Activated T-cell treated with anti-CD3 and anti-CD28 coated beads, Interleukin-2, amount 50 U/mL, for 24 hours (primary cell): ENCODE data around the gene ANKRD39.

Experiments
- DNase-seq: peaks from one replicate; pipeline ENCODE4 v3.0.0-alpha.2; 2020
- H3K27ac Mint-ChIP-seq: 2 replicates; pipeline ENCODE4 v1.8.0; 2020; ENCODE audit warnings: mild to moderate bottlenecking, mixed read lengths
- H3K27me3 Mint-ChIP-seq: 2 replicates; pipeline ENCODE4 v1.8.0; 2020; ENCODE audit warnings: mixed read lengths
- H3K36me3 Mint-ChIP-seq: 2 replicates; pipeline ENCODE4 v1.8.0; 2020; ENCODE audit warnings: low read depth, mixed read lengths
- H3K4me1 Mint-ChIP-seq: 2 replicates; pipeline ENCODE4 v1.8.0; 2020; ENCODE audit warnings: low read depth, mixed read lengths
- H3K4me3 Mint-ChIP-seq: 2 replicates; pipeline ENCODE4 v1.8.0; 2020; ENCODE audit warnings: mild to moderate bottlenecking, moderate library complexity, mixed read lengths
- H3K9me3 Mint-ChIP-seq: 2 replicates; pipeline ENCODE4 v1.8.0; 2020; ENCODE audit warnings: mixed read lengths

ANKRD39 gene

DNA sequence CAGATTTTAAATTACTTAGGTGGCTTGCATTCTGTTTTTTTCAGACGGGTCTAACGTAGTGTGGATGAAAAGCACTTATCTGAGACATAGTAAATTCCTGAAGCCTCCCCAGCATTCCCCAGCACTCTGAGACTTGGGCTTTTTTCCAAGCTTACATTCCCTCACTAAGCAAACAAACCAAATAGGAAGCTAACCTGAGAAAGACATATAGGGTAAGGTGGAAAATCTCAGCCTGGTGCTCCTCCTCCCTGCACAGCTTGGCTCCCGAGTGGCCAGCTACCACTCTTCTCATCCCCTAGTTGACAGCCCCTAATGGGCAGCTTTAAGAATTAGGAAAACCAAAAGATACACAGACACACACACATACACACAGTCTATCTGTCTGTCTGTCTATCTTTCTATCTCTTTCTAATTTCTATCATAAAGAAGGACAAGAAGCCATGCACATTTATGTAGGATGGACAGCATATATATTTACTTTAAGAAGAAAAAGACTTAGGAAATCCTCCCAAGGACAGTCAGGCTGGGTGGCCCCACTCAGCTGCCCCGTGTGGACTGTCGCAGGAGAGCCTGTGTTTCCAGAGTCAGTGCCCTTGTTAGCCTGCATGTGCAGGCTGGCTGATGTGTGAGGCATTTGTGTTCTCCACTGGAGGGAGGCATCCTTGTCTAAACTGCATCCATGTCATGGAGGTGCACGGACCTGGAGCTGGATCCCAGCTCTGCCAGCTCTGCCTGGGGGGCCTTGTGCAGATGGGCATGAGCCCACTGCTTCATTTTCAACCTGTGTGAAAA, 33.5 kb downstream of the ANKRD39 start:
- Mint-ChIP-seq H3K4me3 (no peak overlapping the region), H3K27ac (peak overlapping the region; percentile 71), H3K9me3 (no peaks in the 10 kb centered on the region), H3K4me1 (peaks cover 36% of the 10 kb centered on the region), H3K27me3 (no peaks in the 10 kb centered on the region), H3K36me3 (peaks cover 91% of the 10 kb centered on the region)
- no peak for DNase-seq

DNA sequence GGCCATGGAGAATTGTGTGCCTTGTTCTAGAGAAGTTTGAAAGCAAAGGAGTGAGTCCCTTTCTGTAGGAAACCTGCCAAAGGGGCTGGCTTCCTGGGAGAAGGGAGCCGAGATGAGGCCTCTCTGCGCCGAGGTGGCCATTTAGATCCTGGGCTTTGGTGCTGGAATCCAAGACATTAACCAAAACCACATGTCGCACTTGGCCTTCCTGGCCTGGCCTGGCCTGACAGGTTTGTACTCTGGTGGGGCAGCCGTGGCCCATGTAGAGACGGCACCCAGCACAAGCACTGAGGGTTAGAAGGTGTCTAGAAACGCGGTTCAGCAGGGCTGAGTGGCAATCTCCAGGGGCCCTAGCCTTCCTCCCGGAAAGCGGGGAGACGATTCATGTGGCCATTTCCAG, 34.6 kb downstream of the ANKRD39 start:
- H3K4me3 Mint-ChIP-seq = no peak overlapping the region
- no peaks in the 10 kb centered on the region for H3K9me3 Mint-ChIP-seq
- H3K4me1 Mint-ChIP-seq = peaks cover 46% of the 10 kb centered on the region
- no peak for DNase-seq
- H3K36me3 Mint-ChIP-seq = peaks cover 93% of the 10 kb centered on the region
- H3K27ac Mint-ChIP-seq = peak overlapping the region; percentile 68
- H3K27me3 Mint-ChIP-seq = no peaks in the 10 kb centered on the region

DNA sequence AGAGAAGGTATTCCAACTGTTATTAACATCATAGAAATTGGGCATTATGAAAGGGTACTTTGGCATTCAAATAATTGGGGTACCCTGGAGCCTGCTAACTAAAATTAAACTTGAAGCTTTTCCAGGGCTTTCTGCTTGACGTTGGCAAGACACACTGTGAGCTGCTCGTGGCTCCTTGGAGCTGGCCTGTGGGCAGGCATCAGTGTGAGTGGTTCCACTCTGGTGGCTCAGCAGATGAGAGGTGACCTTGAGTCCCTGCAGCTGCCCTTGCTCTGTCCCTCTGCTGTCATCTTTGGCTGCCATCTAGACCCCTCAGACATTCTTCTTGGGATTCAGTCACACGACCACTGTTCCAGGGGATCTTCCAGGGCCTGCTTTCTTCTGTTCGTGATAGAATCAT, 35.0 kb downstream of the ANKRD39 start:
- peak overlapping the region; percentile 68 for H3K27ac Mint-ChIP-seq
- no peak for DNase-seq
- peaks cover 51% of the 10 kb centered on the region for H3K4me1 Mint-ChIP-seq
- H3K27me3 Mint-ChIP-seq = no peaks in the 10 kb centered on the region
- peaks cover 93% of the 10 kb centered on the region for H3K36me3 Mint-ChIP-seq
- no peaks in the 10 kb centered on the region for H3K9me3 Mint-ChIP-seq
- H3K4me3 Mint-ChIP-seq = no peak overlapping the region

DNA sequence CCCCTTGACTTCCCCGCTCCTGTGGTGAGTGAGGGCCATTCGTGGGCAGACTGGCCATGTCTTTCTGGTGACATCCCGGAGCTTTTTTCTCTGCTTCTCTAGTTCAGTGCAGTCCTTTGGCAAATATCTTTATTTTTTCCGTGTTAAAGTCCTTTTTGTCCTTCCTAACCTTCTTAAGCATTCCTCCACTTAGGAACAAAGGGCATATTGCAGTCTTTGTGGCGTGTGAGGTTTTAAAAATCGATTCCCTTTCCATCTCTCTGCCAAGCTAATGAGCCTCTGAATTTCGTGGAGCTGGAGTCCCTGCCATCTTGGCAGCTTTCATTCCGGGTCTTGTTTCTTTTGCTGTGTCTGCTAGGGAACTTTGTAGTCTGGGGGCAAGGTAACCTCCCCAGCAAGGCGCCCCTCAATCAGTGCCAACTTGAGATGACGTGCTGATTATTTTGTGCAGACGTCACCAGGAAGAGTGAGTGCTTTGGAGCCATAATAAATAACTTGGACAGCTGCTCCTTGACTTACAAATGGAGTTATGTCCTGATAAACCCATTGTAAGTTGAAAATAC, 36.6 kb downstream of the ANKRD39 start:
- no peaks in the 10 kb centered on the region for H3K27me3 Mint-ChIP-seq
- peaks cover 83% of the 10 kb centered on the region for H3K36me3 Mint-ChIP-seq
- no peaks in the 10 kb centered on the region for H3K9me3 Mint-ChIP-seq
- H3K27ac Mint-ChIP-seq = peak overlapping the region; percentile 4
- no peak overlapping the region for H3K4me3 Mint-ChIP-seq
- H3K4me1 Mint-ChIP-seq = peaks cover 56% of the 10 kb centered on the region
- no peak for DNase-seq

DNA sequence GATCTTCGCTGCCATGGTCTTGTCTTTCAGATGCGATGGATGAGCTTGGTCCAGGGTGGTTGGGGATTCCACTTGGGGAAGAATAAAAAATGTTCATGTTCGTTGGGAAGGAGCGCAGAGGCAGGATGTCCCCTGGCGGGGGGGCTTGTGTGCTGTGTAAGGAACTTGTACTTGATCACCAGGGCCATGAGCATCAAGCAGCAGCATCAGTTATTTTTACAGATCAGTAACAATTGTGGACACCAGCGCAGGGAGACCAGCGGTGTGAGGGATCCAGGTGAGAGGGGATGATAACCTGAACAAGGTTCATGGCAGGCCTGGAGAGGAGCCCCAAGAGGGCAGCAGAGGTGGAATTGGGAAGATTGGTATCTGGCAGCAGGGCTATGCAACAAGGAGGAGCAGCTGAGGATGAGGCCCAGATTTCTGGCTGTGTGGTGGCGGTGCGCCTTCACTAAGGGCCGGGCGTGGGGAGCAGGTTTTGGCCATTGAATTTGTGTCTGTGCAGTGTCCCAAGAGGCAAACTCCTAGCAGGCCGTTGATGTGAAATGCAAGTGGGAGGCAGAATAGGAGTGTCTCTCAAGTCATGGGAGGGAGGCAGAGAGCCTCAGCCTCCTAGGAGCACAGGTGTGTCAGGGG, 37.8 kb downstream of the ANKRD39 start:
- Mint-ChIP-seq H3K9me3 (no peaks in the 10 kb centered on the region), H3K27ac (peak overlapping the region; percentile 42), H3K36me3 (peaks cover 77% of the 10 kb centered on the region), H3K4me3 (peak overlapping the region; percentile 4), H3K4me1 (peaks cover 61% of the 10 kb centered on the region), H3K27me3 (no peaks in the 10 kb centered on the region)
- DNase-seq = no peak

DNA sequence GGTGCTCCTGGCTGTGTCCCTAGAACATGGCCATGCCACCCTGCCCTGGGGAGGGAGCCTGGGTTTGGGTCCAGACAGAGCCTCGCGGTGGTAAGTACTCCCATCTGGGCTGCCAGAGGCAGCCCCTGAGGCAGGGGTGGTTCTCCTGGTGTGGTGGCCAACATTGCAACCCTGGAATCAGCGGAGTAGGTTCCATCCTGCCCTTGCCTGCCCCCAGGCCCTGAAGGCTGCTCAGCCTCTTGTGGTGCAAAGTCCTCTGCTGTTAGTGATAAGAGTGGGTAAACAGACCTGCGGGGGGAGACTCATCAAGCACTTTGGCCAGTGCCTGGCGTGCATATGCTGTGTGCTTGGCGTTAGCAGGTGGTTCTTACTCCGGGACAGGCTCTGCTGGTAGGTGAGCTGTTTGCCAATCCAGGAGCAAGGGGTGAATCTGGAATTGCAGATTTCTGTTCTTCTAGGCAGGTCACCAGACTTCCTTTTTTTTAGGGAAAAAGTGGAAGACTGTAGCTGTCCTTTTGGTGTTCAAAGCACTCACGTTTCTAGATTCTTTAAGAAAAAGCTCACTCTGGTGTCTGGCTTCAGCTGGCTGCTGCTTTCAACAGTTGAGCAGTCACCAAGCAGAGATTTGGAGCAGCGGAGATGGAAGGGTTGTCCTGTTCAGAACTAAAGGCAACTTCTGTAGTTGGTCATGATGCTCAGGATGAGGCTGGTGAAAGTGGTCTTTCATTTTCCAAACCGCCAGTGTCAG, 38.5 kb downstream of the ANKRD39 start:
- no peak overlapping the region for H3K27ac Mint-ChIP-seq
- H3K27me3 Mint-ChIP-seq = no peaks in the 10 kb centered on the region
- no peaks in the 10 kb centered on the region for H3K9me3 Mint-ChIP-seq
- no peak for DNase-seq
- H3K4me1 Mint-ChIP-seq = peaks cover 64% of the 10 kb centered on the region
- peak overlapping the region; percentile 83 for H3K4me3 Mint-ChIP-seq
- H3K36me3 Mint-ChIP-seq = peaks cover 71% of the 10 kb centered on the region

DNA sequence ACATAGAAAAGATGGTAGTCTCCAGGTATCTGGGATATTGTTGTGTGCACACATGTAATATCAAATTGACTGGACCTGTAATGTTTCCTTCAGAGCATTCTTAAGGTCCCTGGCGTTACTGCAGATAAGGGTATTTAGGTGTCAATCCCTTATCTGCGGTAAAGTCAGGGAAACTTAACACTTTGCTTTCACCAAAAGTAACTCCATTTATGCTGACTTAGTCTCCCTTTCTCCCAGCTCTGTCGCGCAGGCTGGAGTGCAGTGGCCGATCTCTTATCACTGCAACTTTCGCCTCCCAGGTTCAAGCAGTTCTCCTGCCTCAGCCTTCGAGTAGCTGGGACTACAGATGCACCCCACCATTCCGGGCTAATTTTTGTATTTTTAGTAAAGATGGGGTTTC, 39.9 kb downstream of the ANKRD39 start:
- no peaks in the 10 kb centered on the region for H3K27me3 Mint-ChIP-seq
- peaks cover 58% of the 10 kb centered on the region for H3K36me3 Mint-ChIP-seq
- peak overlapping the region; percentile 83 for H3K4me3 Mint-ChIP-seq
- H3K4me1 Mint-ChIP-seq = peaks cover 61% of the 10 kb centered on the region
- peak overlapping the region; percentile 74 for H3K27ac Mint-ChIP-seq
- no peaks in the 10 kb centered on the region for H3K9me3 Mint-ChIP-seq
- no peak for DNase-seq

DNA sequence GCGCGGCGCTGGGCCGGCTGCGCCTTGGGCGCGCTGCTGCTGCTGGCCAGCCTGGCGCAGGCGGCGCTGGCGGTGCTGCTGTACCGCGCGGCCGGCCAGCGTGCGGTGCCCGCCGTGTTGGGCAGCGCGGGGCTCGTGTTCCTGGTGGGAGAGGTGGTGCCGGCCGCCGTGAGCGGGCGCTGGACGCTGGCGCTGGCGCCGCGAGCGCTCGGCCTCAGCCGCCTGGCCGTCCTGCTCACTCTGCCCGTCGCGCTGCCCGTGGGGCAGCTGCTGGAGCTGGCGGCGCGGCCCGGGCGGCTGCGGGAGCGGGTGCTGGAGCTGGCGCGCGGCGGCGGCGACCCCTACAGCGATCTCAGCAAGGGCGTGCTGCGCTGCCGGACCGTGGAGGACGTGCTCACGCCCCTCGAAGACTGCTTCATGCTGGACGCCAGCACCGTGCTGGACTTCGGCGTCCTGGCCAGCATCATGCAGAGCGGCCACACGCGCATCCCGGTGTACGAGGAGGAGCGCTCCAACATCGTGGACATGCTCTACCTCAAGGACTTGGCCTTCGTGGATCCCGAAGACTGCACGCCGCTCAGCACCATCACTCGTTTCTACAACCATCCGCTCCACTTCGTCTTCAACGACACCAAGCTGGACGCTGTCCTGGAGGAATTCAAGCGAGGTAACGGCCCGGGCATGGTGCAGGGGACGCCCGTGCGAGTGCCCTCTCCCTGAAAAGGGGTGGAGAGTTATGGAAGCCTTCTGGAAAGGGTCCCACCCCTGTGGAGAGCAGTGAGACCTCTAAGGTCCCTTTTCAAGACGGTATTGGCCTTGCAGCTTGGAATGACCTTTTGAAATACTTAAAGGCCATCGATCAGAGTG, 40.7 kb downstream of the ANKRD39 start:
- Mint-ChIP-seq H3K27me3 (no peaks in the 10 kb centered on the region), H3K4me3 (peak overlapping the region; percentile 83), H3K4me1 (peaks cover 65% of the 10 kb centered on the region), H3K9me3 (no peaks in the 10 kb centered on the region), H3K27ac (peak overlapping the region; percentile 74), H3K36me3 (peaks cover 50% of the 10 kb centered on the region)
- DNase-seq = peak; percentile 47

DNA sequence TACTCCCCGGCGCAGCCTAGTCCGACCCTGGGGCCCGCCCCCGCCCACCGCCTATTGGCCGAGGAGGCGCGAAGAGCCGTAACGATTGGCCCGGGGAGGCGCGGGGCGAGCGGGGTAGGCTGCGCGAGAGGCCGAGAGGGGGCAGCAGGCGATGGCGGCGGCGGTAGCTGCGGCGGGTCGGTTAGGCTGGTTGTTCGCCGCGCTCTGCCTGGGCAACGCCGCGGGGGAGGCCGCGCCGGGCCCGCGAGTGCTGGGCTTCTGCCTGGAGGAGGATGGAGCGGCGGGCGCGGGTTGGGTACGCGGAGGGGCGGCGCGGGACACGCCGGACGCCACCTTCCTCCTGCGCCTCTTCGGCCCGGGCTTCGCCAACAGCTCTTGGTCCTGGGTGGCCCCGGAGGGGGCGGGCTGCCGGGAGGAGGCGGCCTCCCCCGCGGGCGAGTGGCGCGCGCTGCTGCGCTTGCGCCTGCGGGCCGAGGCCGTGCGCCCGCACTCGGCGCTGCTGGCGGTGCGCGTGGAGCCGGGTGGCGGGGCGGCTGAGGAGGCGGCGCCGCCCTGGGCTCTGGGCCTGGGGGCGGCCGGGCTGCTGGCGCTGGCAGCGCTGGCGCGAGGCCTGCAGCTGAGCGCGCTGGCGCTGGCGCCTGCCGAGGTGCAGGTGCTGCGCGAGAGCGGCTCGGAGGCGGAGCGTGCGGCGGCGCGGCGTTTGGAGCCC, 41.5 kb downstream of the ANKRD39 start, which contains the start of gene CNNM3:
Gene CNNM3, plus strand, starts transcription at position 142 of the 709 bp plus-strand sequence. Its CDS starts 10 bp downstream, at position 152.
- Mint-ChIP-seq H3K27ac (peak within 1 kb of the TSS; percentile 81), H3K9me3 (no peaks in the 10 kb centered on the region), H3K27me3 (no peaks in the 10 kb centered on the region), H3K4me3 (peak within 1 kb of the TSS; percentile 83), H3K4me1 (peaks cover 61% of the 10 kb centered on the region), H3K36me3 (peaks cover 44% of the 10 kb centered on the region)
- peak; percentile 97 for DNase-seq

DNA sequence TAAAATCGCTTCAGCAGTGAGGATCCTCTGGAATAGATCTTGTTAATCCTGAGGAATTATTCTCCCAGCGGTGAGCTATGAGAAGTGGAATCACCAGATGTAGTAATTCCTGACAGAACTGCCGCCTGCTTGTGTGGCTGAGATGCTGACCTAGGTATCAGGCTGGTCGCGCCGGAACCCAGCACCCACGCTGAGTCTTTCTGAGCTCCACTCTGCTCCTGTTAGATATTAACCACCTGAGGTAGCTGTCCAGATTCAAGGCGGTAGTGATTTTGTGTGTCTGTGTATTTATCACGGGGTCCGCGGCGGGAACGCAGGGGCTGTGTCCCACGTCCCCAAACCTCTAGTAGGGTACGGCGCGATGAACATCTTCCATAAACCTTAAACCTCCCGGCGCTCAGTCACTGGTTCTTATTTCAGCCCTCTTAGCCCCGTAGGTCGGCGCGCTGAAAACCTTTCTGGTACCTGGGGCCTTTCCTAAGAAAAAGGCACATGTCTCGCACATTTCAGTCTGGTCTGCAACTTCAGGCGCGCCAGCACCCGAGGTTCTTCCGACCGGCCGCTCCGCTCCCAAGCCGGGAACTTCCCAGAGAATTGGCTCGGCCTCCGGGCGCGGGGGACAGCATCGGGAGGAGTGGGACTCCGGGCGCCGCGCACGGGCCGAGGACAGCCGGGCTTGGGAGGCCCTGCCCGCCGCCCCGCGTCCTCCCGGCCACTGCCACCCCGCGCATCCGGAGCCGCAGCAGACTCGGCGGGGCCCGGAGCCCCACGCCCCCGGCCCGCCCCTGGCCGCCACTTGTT, 42.3 kb downstream of the ANKRD39 start:
- H3K27ac Mint-ChIP-seq = peak overlapping the region; percentile 81

DNA sequence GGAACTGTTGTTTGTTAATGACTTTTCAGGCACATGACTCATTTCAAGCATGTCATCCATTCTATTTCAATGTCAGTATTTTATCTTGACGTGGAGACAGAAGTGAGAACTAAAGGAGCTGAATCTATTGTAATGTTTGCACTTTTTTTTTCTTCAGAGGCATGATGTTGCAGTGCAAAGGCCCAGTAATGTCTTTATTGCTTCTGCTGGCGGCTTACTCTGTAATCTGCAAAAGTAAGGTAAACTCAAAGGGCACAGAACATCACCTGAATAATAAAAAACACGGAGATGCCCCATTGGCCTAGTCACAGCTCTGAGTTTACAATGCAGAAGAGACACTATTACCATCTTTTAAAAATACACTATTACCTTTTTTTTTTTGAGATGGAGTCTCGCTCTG, 44.2 kb downstream of the ANKRD39 start:
- Mint-ChIP-seq H3K4me1 (peaks cover 35% of the 10 kb centered on the region), H3K27me3 (no peaks in the 10 kb centered on the region), H3K27ac (no peak overlapping the region), H3K4me3 (no peak overlapping the region), H3K9me3 (no peaks in the 10 kb centered on the region), H3K36me3 (peaks cover 26% of the 10 kb centered on the region)
- DNase-seq = no peak

More for the DNA sequence above, 42.3 kb downstream of the ANKRD39 start:
- Mint-ChIP-seq H3K4me3 (peak overlapping the region; percentile 82), H3K27me3 (no peaks in the 10 kb centered on the region), H3K9me3 (no peaks in the 10 kb centered on the region), H3K36me3 (peaks cover 36% of the 10 kb centered on the region), H3K4me1 (peaks cover 53% of the 10 kb centered on the region)
- DNase-seq = no peak

DNA sequence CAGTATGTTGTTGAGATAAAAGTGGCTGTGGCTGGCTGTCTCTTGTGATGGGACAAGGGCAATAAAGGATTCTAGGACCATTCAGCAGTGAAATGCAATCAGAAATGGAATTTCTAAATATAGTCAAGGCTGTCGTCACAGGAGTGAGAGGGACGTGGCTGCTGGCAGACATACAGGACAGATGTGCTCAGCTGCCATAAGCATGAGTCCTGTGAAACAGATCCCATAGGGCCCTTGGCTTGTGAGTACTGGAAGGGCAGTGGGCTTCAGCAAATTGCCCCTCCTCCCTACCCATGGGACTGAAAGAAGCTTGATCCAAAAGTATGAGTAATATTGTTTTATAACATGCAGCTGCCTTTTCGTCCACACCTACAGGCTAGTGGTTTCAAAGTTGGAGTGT, 45.9 kb downstream of the ANKRD39 start:
- no peak for DNase-seq
- Mint-ChIP-seq H3K9me3 (no peaks in the 10 kb centered on the region), H3K4me3 (no peak overlapping the region), H3K36me3 (peaks cover 14% of the 10 kb centered on the region), H3K4me1 (peaks cover 30% of the 10 kb centered on the region), H3K27ac (no peak overlapping the region), H3K27me3 (no peaks in the 10 kb centered on the region)

DNA sequence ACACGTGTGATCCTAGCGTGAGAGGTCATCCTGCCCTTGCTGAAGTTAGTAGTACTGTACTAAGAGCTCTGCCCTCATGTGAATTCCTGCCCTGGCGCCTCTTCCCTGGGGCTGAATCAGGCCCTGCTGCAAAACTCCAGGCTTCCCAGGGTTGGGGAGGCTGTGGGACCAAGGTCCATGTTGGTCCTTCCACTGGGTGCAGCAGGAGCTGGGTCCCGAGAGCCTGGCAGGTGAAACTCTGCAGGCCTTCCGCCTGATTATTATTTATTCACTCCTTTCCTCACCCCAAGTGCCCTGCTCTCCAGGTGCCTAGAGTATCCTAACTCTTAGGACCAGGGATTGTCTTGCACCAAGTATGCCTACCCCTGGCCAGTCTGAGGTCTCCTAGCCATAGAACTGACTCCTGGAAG, 47.0 kb downstream of the ANKRD39 start:
- Mint-ChIP-seq H3K27me3 (no peaks in the 10 kb centered on the region), H3K27ac (no peak overlapping the region), H3K9me3 (no peaks in the 10 kb centered on the region), H3K36me3 (peaks cover 14% of the 10 kb centered on the region), H3K4me3 (no peak overlapping the region), H3K4me1 (peaks cover 39% of the 10 kb centered on the region)
- DNase-seq = no peak
